HG03558 (cell line): ENCODE results near the gene RRAS.

ENCODE experiments used
- ATAC-seq: cut with Tn5 transposase; IDR thresholded peaks from one replicate; pipeline ENCODE4 v1.9.1; 2021; ENCODE audit warnings: moderate number of reproducible peaks; ENCODE audit not compliant: unreplicated experiment; ENCODE audit errors: extremely low read depth

The RRAS gene

GRCh38 chr19:49677901-49678674 is 38.1 kb upstream of the RRAS start:
- no peak for ATAC-seq

GRCh38 chr19:49677231-49677900 is 37.4 kb upstream of the RRAS start, which contains the start of gene PRMT1:
PRMT1 (plus strand) TSS chr19:49677271; CDS start chr19:49677281, 10 bp downstream.
- ATAC-seq = no peak

- peak; percentile 43 for ATAC-seq
Observed at GRCh38 chr19:49676784-49677230, 36.9 kb upstream of the RRAS start.

GRCh38 chr19:49676136-49676783 is 36.3 kb upstream of the RRAS start:
- no peak for ATAC-seq

- ATAC-seq = no peak
Observed at GRCh38 chr19:49672131-49672919, 32.4 kb upstream of the RRAS start.

GRCh38 chr19:49669516-49669915 is 29.6 kb upstream of the RRAS start:
- no peak for ATAC-seq

- ATAC-seq = no peak
Observed at GRCh38 chr19:49667473-49667872, 27.5 kb upstream of the RRAS start.

- ATAC-seq = no peak
Observed at GRCh38 chr19:49666120-49666444, 26.1 kb upstream of the RRAS start.

- ATAC-seq = peak; percentile 58
Observed at GRCh38 chr19:49665351-49666119, 25.6 kb upstream of the RRAS start, which contains the start of the genes BCL2L12 and IRF3. BCL2L12 (plus strand) TSS chr19:49665933; CDS start chr19:49666693, 760 bp downstream. IRF3 (minus strand) TSS chr19:49665857; CDS start chr19:49664838, 1,019 bp downstream.

GRCh38 chr19:49665036-49665350 is 25.1 kb upstream of the RRAS start:
- ATAC-seq = no peak

GRCh38 chr19:49664171-49665035 is 24.5 kb upstream of the RRAS start:
- ATAC-seq = no peak

- no peak for ATAC-seq
Observed at GRCh38 chr19:49663224-49663623, 23.3 kb upstream of the RRAS start.

- no peak for ATAC-seq
Observed at GRCh38 chr19:49662011-49662410, 22.1 kb upstream of the RRAS start.

- no peak for ATAC-seq
Observed at GRCh38 chr19:49660338-49660961, 20.5 kb upstream of the RRAS start.

- ATAC-seq = no peak
Observed at GRCh38 chr19:49658566-49659442, 18.9 kb upstream of the RRAS start.

- ATAC-seq = no peak
Observed at GRCh38 chr19:49658139-49658517, 18.2 kb upstream of the RRAS start.

- no peak for ATAC-seq
Observed at GRCh38 chr19:49657493-49658138, 17.7 kb upstream of the RRAS start.
